Kidney (tissue), 14 donors: ENCODE data around the gene LATS2. TPM values are rescaled to one million over a fixed set of nuclear protein-coding genes. Genes with fewer than 3 reads are reported as not detected.

Experiments
- DNase-seq, 5 donors: peaks; one replicate each; pipeline ENCODE4 v3.0.0-alpha.2; 2013 to 2020
- FAIRE-seq: peaks from 2 replicates; lab custom pipeline; 2012; peaks lifted over from hg19 to GRCh38; lab: Jason Lieb, UNC
- H3K27ac ChIP-seq, 2 donors: one replicate each; pipeline ENCODE4 v1.7.0; 2013; ENCODE audit warnings: low read depth in 2 of 2, low read length in 2 of 2, inconsistent platforms in 1 of 2
- H3K27me3 ChIP-seq: one replicate; pipeline ENCODE4 v1.7.1; 2013; ENCODE audit warnings: low read length, inconsistent platforms; ENCODE audit not compliant: control insufficient read depth, insufficient read depth
- H3K36me3 ChIP-seq, 3 donors: one replicate each; pipeline versions ENCODE4 v1.7.0 to v1.7.1; 2013; ENCODE audit warnings: low read length in 3 of 3, control low read depth in 1 of 3, inconsistent platforms in 1 of 3; ENCODE audit not compliant: insufficient read depth in 3 of 3, control insufficient read depth in 2 of 3
- H3K4me1 ChIP-seq, 3 donors: one replicate each; pipeline versions ENCODE4 v1.7.0 to v1.7.1; 2013; ENCODE audit warnings: low read length in 3 of 3, inconsistent platforms in 1 of 3, low read depth in 1 of 3; ENCODE audit not compliant: control insufficient read depth in 2 of 3, insufficient read depth in 2 of 3
- H3K4me3 ChIP-seq, 3 donors: one replicate each; pipeline versions ENCODE4 v1.7.0 to v1.8.1; 2013; ENCODE audit warnings: low read length in 3 of 3, control low read depth in 1 of 3, inconsistent platforms in 1 of 3
- H3K9ac ChIP-seq, 3 donors: one replicate each; pipeline versions ENCODE4 v1.7.0 to v1.7.1; 2013; ENCODE audit warnings: low read length in 3 of 3, control low read depth in 1 of 3, inconsistent platforms in 1 of 3
- H3K9me3 ChIP-seq, 3 donors: one replicate each; pipeline versions ENCODE4 v1.7.0 to v1.7.1; 2013; ENCODE audit warnings: low read length in 3 of 3, control low read depth in 1 of 3, inconsistent platforms in 1 of 3; ENCODE audit not compliant: control insufficient read depth in 2 of 3, insufficient read depth in 1 of 3
- intact Hi-C: fragments of 100-400 bp; cut with DNase I; formaldehyde crosslinking; loops from one replicate; pipeline ENCODE4 v1.11.1; 2022
- polyA plus RNA-seq: library from polyadenylated mRNA; stranded (reverse); fragments of 350-450 nt; fragmentation: Illumina TruSeq; extraction: RNeasy Lipid Tissue Mini Kit (QIAGEN cat#74804); gene quantifications from one replicate; pipeline ENCODE4 v1.2.3, GENCODE V29; 2014; ENCODE audit warnings: low read depth, low replicate concordance; ENCODE audit not compliant: insufficient read depth
- total RNA-seq: library from RNA; stranded (reverse); fragmentation: NEBNext Ultra II Directional; extraction: Animal tissue kit (Norgen Biotek cat#: 25700); gene quantifications from one replicate; pipeline ENCODE4 v1.2.1, GENCODE V29; 2021
- TF ChIP-seq, protein P1 (sequence below): IDR thresholded peaks from 3 replicates; pipeline ENCODE4 v1.5.1; 2012; ENCODE audit warnings: mild to moderate bottlenecking, moderate library complexity, borderline replicate concordance; ENCODE audit not compliant: insufficient read depth; ENCODE audit errors: extremely low read depth
- donor health status: control.
- donor health status: control.
- donor health status: control.
- donor health status: control.
- donor health status: control.
- donor health status: DM: yes; HTN: yes; CAD: no.
- donor health status: Normal renal cell carcinoma (clear cell type).

Gene LATS2
- total and polyA plus RNA-seq, 2 donors from 2014 or later, result 5.5 to 26.3 TPM

DNA sequence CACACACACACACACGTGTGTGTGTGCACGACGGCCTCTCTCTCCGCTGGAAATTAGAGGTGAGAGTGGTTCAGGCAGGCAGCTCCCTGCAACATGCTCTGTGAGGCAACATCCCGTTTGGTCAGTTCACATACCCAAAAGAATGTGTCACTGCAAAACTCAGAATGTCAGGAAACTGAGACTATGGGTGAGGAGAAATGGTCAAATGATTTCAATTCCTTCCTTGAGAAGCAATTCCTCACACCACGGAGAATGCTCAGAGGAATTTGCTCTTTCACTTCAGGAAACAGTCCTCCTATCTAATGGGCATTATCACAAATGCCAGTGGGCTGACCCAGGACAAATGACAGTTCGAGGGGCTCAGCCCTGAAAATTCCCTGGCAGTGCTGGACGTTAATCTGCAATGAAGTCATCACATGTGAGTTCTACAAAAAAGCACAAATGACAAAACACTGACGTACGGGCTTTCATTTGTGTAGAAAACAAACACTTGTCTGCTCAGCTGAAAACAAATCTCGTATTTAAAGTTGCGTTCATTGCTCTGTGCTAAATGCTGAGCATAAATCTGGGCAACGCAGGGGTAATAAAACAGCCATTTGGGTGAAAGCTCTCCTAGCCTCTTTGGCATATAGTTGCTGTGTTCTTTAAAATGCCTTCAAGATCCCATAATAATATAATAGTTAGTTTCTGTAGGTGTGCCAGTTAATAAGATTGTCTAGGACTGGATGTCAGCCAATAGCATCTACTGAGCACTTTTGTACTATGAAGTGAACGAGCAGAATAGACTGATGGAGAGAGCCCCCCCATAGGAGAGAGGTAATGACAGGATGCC lies 18.6 kb upstream of the LATS2 start:
- DNase-seq (peak in 2 of 5 donors; percentile 46 to 50), FAIRE-seq (no peak)
- Histone ChIP-seq H3K4me1 (peaks cover 0 to 3% (median 0%) of the 10 kb centered on the region in 3 donors), H3K9me3 (no peaks in the 10 kb centered on the region), H3K4me3 (peak overlapping the region in 2 of 3 donors; percentile 27 to 44), H3K27me3 (no peaks in the 10 kb centered on the region), H3K27ac (no peak overlapping the region), H3K36me3 (no peaks in the 10 kb centered on the region), H3K9ac (peak overlapping the region in 1 of 3 donors; percentile 14)
- TF ChIP-seq, protein P1, sequence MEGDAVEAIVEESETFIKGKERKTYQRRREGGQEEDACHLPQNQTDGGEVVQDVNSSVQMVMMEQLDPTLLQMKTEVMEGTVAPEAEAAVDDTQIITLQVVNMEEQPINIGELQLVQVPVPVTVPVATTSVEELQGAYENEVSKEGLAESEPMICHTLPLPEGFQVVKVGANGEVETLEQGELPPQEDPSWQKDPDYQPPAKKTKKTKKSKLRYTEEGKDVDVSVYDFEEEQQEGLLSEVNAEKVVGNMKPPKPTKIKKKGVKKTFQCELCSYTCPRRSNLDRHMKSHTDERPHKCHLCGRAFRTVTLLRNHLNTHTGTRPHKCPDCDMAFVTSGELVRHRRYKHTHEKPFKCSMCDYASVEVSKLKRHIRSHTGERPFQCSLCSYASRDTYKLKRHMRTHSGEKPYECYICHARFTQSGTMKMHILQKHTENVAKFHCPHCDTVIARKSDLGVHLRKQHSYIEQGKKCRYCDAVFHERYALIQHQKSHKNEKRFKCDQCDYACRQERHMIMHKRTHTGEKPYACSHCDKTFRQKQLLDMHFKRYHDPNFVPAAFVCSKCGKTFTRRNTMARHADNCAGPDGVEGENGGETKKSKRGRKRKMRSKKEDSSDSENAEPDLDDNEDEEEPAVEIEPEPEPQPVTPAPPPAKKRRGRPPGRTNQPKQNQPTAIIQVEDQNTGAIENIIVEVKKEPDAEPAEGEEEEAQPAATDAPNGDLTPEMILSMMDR, result no peak
- intact Hi-C loops, result no loop called here

DNA sequence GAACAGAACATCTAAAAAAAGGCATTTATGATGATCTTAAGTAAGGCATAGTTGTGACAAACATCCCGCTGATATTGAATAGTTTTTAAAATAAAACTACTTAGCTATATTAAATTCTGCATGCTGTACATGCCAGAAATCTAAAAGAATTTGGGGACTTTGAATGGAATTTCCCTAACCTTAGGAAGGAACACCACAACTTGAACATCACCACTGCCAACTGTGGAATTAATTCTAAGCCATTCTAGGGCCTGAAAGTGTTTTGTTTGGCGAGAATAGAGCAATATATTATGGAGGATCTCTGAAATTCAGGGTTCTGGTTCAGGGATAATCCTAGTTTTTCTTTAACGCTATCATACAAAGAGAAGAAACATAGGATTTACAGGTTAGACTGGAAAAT lies 17.8 kb upstream of the LATS2 start:
- no peak overlapping the region for H3K9ac ChIP-seq
- no peak overlapping the region for H3K27ac ChIP-seq
- TF ChIP-seq, protein P1, result no peak
- H3K4me1 ChIP-seq, result peaks cover 0 to 3% (median 0%) of the 10 kb centered on the region in 3 donors
- no peak for FAIRE-seq
- no peak overlapping the region for H3K4me3 ChIP-seq
- no peaks in the 10 kb centered on the region for H3K9me3 ChIP-seq
- H3K36me3 ChIP-seq, result no peaks in the 10 kb centered on the region
- intact Hi-C loops, result no loop called here
- no peak for DNase-seq
- no peaks in the 10 kb centered on the region for H3K27me3 ChIP-seq

DNA sequence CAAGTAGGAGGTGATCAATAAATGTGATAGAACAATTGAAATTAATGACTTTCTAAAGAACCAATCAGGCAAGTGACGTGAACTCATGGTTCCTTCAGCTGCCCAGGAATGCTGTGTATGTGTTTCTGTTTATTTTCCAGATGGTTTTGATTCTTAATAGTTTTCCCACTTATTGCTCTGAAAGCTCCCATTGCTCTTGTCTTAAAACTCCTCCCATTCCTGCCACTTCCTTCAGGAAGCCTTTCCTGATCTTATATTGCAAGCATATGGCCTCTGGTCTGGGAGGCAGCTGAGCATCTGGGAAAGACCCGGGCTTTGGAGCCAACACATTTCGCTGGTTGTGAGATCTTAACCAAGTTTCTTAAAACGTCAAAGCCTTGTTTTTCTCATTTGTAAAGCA lies 17.1 kb upstream of the LATS2 start:
- TF ChIP-seq, protein P1, result no peak
- Histone ChIP-seq H3K36me3 (no peaks in the 10 kb centered on the region), H3K9ac (no peak overlapping the region), H3K9me3 (no peaks in the 10 kb centered on the region), H3K4me1 (peaks cover 0 to 3% (median 0%) of the 10 kb centered on the region in 3 donors), H3K27me3 (no peaks in the 10 kb centered on the region), H3K4me3 (no peak overlapping the region), H3K27ac (no peak overlapping the region)
- DNase-seq (no peak), FAIRE-seq (no peak)
- intact Hi-C loops, result no loop called here
